Cardiac muscle cell (in vitro differentiated cells and primary cell): ENCODE results near the gene ZFAND2A. TPM values are rescaled to one million over a fixed set of nuclear protein-coding genes. Genes with fewer than 3 reads are reported as not detected.
"Not testable (repeated sequence)": the region's sequence is repeated elsewhere in the genome, so short reads cannot be mapped to it uniquely, and the experiment has no call there.

Experiments used
- DNase-seq, 2 donors: peaks; one replicate each; pipeline versions ENCODE4 v3.0.0 to v3.0.0-alpha.2; 2010 to 2017; ENCODE audit warnings: low read depth in 1 of 2, low spot score in 1 of 2
- H3K27ac ChIP-seq: fragments of 200-600 bp; sonication (generic); 2 replicates; pipeline ENCODE4 v1.5.1; 2016
- H3K27me3 ChIP-seq: fragments of 200-600 bp; sonication (generic); 2 replicates; pipeline ENCODE4 v1.6.0; 2016; ENCODE audit warnings: control low read depth
- H3K36me3 ChIP-seq: fragments of 200-600 bp; sonication (generic); 2 replicates; pipeline ENCODE4 v1.5.1; 2016; ENCODE audit warnings: control low read depth
- H3K4me1 ChIP-seq: fragments of 200-600 bp; sonication (generic); 2 replicates; pipeline ENCODE4 v1.8.1; 2017; ENCODE audit warnings: low read depth, mild to moderate bottlenecking, mixed run types
- H3K4me3 ChIP-seq: fragments of 200-600 bp; sonication (generic); 2 replicates; pipeline ENCODE4 v1.5.1; 2016; ENCODE audit warnings: mild to moderate bottlenecking
- H3K9me3 ChIP-seq: fragments of 200-600 bp; sonication (generic); 2 replicates; pipeline ENCODE4 v1.5.1; 2017; ENCODE audit warnings: low read depth, mild to moderate bottlenecking, control low read depth
- polyA plus RNA-seq: library from polyadenylated mRNA; unstranded; fragments of >200 nt; fragmentation: Nextera tagmentation; extraction: Ambion mirVana; gene quantifications from 2 replicates; pipeline ENCODE4 v1.2.1, GENCODE V29; 2016
- total RNA-seq: library from RNA; depleted of rRNA; stranded (reverse); fragments of >200 nt; gene quantifications from 2 replicates; pipeline ENCODE4 v1.2.3, GENCODE V29; 2016
- TF ChIP-seq, protein P1 (sequence below): IDR thresholded peaks from 2 replicates; pipeline ENCODE4 v1.5.1; 2012; ENCODE audit warnings: low read depth, mild to moderate bottlenecking, low read length

ZFAND2A gene, protein sequence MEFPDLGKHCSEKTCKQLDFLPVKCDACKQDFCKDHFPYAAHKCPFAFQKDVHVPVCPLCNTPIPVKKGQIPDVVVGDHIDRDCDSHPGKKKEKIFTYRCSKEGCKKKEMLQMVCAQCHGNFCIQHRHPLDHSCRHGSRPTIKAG
- total RNA-seq: 6.0 and 12.2 TPM in 2 replicates
- polyA plus RNA-seq: 22.4 and 24.6 TPM in 2 replicates

DNA sequence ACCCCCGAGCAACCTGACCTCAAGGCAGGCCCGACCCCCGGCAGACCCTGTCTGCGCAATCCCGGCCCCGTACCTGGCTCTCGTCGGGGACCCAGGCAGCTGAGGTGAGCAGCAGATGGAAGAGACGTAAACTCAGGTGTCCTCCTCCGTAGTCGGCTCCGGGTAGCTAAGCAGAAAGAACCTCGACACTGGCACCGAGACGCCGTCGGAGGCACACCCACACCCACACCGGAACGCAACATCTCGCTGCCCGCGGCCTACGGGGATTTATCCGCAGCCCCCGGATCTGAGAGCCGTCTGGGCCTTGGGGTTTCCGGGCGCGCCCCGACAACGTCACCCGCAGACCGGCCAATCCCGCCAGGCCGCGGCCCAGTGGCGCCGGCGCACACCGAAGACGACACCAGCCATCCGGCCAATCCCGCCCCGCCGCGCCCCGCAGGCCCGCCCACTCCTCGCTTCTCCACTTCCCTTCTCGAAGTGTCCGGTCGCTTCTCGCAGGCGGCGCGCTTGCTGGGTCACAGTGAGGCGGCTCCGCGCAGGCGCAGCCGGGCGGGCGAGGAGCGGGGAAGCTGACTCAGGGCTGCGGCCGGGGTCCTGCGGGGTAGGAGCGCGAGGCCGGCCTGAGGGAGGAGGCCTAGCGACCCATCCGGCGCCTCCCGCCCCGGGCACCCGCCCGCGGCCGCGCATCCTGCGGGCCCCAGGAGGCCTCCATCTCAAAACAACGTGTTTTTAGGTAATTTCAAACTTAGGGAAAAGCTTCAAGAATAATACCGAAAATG, at the start of gene ZFAND2A:
Gene ZFAND2A (minus strand): TSS at position 306 of the 779 bp plus-strand sequence. CDS start 1,984 bp downstream, outside the sequence.
- H3K27me3 ChIP-seq: no peaks in the 10 kb centered on the region
- DNase-seq: peak; percentile 98 to 99
- H3K9me3 ChIP-seq: no peaks in the 10 kb centered on the region
- H3K4me1 ChIP-seq: peaks cover 3% of the 10 kb centered on the region
- TF ChIP-seq, protein P1, sequence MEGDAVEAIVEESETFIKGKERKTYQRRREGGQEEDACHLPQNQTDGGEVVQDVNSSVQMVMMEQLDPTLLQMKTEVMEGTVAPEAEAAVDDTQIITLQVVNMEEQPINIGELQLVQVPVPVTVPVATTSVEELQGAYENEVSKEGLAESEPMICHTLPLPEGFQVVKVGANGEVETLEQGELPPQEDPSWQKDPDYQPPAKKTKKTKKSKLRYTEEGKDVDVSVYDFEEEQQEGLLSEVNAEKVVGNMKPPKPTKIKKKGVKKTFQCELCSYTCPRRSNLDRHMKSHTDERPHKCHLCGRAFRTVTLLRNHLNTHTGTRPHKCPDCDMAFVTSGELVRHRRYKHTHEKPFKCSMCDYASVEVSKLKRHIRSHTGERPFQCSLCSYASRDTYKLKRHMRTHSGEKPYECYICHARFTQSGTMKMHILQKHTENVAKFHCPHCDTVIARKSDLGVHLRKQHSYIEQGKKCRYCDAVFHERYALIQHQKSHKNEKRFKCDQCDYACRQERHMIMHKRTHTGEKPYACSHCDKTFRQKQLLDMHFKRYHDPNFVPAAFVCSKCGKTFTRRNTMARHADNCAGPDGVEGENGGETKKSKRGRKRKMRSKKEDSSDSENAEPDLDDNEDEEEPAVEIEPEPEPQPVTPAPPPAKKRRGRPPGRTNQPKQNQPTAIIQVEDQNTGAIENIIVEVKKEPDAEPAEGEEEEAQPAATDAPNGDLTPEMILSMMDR: no peak
- H3K36me3 ChIP-seq: peaks cover 7% of the 10 kb centered on the region
- peak within 1 kb of the TSS; percentile 53 for H3K4me3 ChIP-seq
- peak within 1 kb of the TSS; percentile 70 for H3K27ac ChIP-seq

DNA sequence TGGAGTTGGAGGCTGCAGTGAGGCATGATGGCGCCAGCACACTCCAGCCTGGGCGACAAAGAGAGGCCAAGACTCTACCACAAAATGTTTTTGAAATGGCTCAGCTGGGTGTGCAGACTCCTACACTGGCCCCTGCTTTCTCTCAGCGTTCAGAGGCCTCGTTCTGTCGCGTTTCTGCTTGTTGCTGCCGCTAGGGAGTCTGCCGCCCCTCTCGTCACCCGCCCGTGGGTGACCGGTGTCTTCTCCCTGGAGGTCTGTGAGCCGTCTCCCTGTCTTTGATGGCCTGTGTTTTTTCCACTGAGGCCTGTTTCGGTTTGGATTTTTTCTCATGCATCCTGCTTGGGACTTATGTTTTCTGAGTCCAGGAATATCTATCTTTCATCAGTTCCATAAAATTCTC, 49.1 kb upstream of the ZFAND2A start:
- no peak for DNase-seq
- Histone ChIP-seq H3K27ac (no peak overlapping the region), H3K27me3 (peaks cover 4% of the 10 kb centered on the region), H3K4me3 (no peak overlapping the region), H3K36me3 (no peaks in the 10 kb centered on the region), H3K9me3 (no peaks in the 10 kb centered on the region), H3K4me1 (peaks cover 7% of the 10 kb centered on the region)
- TF ChIP-seq, protein P1: no peak

DNA sequence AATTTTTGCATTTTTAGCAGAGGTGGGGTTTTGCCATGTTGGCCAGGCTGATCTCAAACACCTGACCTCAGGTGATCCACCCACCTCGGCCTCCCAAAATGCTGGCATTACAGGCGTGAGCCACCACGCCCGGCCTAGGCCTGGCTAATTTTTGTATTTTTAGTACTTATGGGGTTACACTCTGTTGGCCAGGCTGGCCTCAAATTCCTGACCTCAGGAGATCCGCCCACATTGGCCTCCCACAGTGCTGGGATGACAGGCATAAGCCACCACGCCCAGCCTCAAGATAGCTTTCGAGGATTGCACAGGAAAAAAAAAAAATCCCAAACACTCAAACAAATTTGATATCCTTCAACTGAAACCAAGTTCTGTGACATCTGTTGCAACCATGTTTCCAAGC, 45.7 kb upstream of the ZFAND2A start:
- not testable (repeated sequence) for H3K36me3 ChIP-seq, DNase-seq, H3K4me1 ChIP-seq

DNA sequence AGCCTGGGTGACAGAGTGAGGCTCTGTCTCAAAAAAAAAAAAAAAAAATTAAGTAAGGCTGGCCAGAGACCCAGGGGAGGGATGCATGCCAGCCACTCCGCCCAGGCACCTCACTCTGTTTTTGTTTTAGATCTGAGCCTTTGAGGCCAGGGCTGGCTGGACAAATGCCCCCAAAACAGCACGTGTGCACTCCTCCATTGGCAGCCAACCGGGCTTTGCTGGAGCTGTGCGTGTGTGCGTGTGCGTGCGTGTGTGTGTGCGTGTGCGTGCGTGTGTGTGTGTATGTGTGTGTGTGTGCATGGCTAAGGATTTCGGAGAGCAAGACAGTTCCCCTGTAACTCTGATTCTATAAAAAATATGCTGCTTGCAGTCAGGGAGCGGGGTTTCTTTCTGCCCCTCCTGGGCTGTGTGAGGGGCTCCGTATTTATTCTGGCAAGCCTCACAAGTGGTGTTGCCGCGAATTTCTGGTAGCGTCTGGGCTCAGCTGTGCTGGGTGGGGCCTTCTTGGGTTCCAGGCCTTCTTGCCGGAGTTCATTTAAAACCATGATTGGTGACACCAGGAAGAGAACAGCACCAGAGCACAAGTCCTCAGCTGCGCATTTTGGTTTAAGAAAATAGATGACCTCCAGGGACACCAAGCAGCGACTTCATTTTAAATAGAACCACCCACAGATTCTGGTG, 44.6 kb upstream of the ZFAND2A start:
- no peak for DNase-seq
- no peaks in the 10 kb centered on the region for H3K36me3 ChIP-seq
- H3K27ac ChIP-seq: no peak overlapping the region
- no peak overlapping the region for H3K4me3 ChIP-seq
- TF ChIP-seq, protein P1: no peak
- no peaks in the 10 kb centered on the region for H3K4me1 ChIP-seq
- no peaks in the 10 kb centered on the region for H3K9me3 ChIP-seq
- H3K27me3 ChIP-seq: no peaks in the 10 kb centered on the region

More for the DNA sequence above, 45.7 kb upstream of the ZFAND2A start:
- not testable (repeated sequence) for H3K27me3 ChIP-seq, H3K4me3 ChIP-seq, H3K9me3 ChIP-seq, H3K27ac ChIP-seq

DNA sequence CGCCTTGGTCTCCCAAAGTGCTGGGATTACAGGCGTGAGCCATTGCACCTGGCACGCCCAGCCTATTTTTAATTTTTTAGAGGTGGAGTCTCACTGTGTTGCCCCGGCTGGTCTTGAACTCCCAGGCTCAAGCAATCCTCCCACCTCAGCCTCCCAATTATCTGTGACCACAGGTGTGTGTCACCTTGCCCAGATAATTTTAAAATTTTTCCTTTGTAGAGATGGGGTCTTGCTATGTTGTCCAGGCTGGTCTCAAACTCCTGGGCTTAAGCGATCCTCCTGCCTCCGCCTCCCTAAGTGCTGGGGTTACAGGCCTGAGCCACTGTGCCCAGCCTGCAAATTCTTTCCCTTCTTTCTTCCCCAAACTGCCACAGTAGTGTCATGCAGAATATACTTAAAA, 42.9 kb upstream of the ZFAND2A start:
- not testable (repeated sequence) for H3K4me3 ChIP-seq, H3K36me3 ChIP-seq, H3K27me3 ChIP-seq, H3K9me3 ChIP-seq, DNase-seq, H3K27ac ChIP-seq, H3K4me1 ChIP-seq

DNA sequence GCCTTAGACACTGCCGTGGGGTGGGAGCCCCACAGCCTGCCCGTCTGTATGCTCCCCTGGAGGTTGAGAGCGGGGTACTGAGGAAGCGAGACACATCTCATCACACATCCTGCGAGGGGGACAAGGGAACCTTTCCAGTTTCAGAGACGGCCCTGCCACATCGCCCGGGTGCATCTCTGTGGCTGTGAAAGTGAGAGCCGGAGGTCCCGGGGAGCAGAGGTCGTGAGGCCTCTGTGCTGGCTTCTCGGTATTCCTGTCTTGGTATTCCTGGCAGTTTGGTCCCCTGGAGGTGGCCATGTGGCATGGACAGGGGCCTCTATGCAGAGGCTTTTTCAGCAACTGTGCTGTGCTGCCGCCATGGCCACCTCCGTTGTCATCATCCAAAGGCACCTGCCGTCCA, 41.9 kb upstream of the ZFAND2A start:
- no peak for DNase-seq
- Histone ChIP-seq H3K27ac (no peak overlapping the region), H3K4me3 (no peak overlapping the region), H3K27me3 (no peaks in the 10 kb centered on the region), H3K4me1 (no peaks in the 10 kb centered on the region), H3K36me3 (no peaks in the 10 kb centered on the region), H3K9me3 (no peaks in the 10 kb centered on the region)
- TF ChIP-seq, protein P1: no peak
